SU-DHL-6 (cell line): ENCODE data around the gene ZNF71.

Experiments used
- EZH2phosphoT487 ChIP-seq: fragments of 200-600 bp; sonication (generic), shearing (Covaris generic); conservative IDR thresholded peaks from 2 replicates; pipeline ENCODE4 v1.6.1; 2018; ENCODE audit warnings: mild to moderate bottlenecking, antibody characterized with exemption, low read length, moderate library complexity, mixed read lengths
- TF ChIP-seq, protein P1 (sequence below): fragments of 200-600 bp; sonication (generic); IDR thresholded peaks from one replicate; pipeline ENCODE4 v1.5.1; 2017; ENCODE audit warnings: antibody characterized with exemption, mild to moderate bottlenecking, low read length, moderate library complexity; ENCODE audit not compliant: insufficient read depth, poor library complexity, severe bottlenecking

DNA sequence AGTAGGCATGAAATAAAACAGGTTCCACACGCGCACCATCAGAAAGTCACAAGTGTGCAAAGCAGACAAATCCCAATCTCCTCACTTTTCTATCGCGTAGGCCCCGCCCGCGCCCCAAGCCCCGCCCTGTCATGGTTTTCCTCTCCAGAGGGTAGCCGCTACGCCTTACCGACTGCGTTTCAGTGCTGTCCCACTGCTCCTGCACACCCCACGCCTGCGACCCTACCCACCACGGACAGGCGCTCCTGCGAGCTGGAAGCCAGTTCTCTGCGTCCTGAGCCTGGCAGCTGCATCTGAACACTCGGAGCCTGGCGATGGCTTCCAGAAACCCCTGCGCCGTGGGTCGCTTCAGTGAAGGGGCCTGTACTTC is 28.2 kb upstream of the ZNF71 start:
- TF ChIP-seq, protein P1, sequence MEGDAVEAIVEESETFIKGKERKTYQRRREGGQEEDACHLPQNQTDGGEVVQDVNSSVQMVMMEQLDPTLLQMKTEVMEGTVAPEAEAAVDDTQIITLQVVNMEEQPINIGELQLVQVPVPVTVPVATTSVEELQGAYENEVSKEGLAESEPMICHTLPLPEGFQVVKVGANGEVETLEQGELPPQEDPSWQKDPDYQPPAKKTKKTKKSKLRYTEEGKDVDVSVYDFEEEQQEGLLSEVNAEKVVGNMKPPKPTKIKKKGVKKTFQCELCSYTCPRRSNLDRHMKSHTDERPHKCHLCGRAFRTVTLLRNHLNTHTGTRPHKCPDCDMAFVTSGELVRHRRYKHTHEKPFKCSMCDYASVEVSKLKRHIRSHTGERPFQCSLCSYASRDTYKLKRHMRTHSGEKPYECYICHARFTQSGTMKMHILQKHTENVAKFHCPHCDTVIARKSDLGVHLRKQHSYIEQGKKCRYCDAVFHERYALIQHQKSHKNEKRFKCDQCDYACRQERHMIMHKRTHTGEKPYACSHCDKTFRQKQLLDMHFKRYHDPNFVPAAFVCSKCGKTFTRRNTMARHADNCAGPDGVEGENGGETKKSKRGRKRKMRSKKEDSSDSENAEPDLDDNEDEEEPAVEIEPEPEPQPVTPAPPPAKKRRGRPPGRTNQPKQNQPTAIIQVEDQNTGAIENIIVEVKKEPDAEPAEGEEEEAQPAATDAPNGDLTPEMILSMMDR, result no peak
- no peak for TF ChIP-seq EZH2phosphoT487
